ENCODE results near the gene IGSF1. TPM values are rescaled to one million over a fixed set of nuclear protein-coding genes. Genes with fewer than 3 reads are reported as not detected.
A peak's percentile ranks its signal among the peaks of the same experiment; 100 is the strongest.

The IGSF1 gene, protein sequence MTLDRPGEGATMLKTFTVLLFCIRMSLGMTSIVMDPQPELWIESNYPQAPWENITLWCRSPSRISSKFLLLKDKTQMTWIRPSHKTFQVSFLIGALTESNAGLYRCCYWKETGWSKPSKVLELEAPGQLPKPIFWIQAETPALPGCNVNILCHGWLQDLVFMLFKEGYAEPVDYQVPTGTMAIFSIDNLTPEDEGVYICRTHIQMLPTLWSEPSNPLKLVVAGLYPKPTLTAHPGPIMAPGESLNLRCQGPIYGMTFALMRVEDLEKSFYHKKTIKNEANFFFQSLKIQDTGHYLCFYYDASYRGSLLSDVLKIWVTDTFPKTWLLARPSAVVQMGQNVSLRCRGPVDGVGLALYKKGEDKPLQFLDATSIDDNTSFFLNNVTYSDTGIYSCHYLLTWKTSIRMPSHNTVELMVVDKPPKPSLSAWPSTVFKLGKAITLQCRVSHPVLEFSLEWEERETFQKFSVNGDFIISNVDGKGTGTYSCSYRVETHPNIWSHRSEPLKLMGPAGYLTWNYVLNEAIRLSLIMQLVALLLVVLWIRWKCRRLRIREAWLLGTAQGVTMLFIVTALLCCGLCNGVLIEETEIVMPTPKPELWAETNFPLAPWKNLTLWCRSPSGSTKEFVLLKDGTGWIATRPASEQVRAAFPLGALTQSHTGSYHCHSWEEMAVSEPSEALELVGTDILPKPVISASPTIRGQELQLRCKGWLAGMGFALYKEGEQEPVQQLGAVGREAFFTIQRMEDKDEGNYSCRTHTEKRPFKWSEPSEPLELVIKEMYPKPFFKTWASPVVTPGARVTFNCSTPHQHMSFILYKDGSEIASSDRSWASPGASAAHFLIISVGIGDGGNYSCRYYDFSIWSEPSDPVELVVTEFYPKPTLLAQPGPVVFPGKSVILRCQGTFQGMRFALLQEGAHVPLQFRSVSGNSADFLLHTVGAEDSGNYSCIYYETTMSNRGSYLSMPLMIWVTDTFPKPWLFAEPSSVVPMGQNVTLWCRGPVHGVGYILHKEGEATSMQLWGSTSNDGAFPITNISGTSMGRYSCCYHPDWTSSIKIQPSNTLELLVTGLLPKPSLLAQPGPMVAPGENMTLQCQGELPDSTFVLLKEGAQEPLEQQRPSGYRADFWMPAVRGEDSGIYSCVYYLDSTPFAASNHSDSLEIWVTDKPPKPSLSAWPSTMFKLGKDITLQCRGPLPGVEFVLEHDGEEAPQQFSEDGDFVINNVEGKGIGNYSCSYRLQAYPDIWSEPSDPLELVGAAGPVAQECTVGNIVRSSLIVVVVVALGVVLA (N-terminal part only)
- total RNA-seq (90.7 TPM), polyA plus RNA-seq (ENCODE audit: insufficient read depth in 1 of 8, insufficient read length in 8 of 8, low replicate concordance in 1 of 8) (10 to 100 TPM; 55.6 to 90.1 (median 74.8) TPM)
- long read RNA-seq, donor 1, partial matches to known transcripts: 17 of 18 reads
- long read RNA-seq, donor 1, other reads (novel, unspliced or antisense): 0 of 18 reads
- long read RNA-seq, donor 2, partial matches to known transcripts: 0 of 1 reads
- long read RNA-seq, donor 2, other reads (novel, unspliced or antisense): 0 of 1 reads
- long read RNA-seq, donor 3, partial matches to known transcripts: 57 of 58 reads
- long read RNA-seq, donor 3, other reads (novel, unspliced or antisense): 0 of 58 reads
- long read RNA-seq, donor 4, partial matches to known transcripts: 13 of 13 reads
- long read RNA-seq, donor 4, other reads (novel, unspliced or antisense): 0 of 13 reads
- long read RNA-seq, donor 5, full-length matches to known transcripts: 6 of 117 reads
- long read RNA-seq, donor 5, partial matches to known transcripts: 111 of 117 reads
- long read RNA-seq, donor 5, other reads (novel, unspliced or antisense): 0 of 117 reads
- long read RNA-seq, donor 6, full-length matches to known transcripts: 4 of 89 reads
- long read RNA-seq, donor 6, partial matches to known transcripts: 85 of 89 reads
- long read RNA-seq, donor 6, other reads (novel, unspliced or antisense): 0 of 89 reads
- long read RNA-seq, donor 7, partial matches to known transcripts: 45 of 48 reads
- long read RNA-seq, donor 7, other reads (novel, unspliced or antisense): 0 of 48 reads
- long read RNA-seq, donor 8, transcript IGSF1-203 (5 exons, 1,820 nt): major isoform, 6 of 36 reads
- long read RNA-seq, donor 8, partial matches to known transcripts: 30 of 36 reads
- long read RNA-seq, donor 8, other reads (novel, unspliced or antisense): 0 of 36 reads
- long read RNA-seq, donor 9, partial matches to known transcripts: 64 of 67 reads
- long read RNA-seq, donor 9, other reads (novel, unspliced or antisense): 0 of 67 reads
- long read RNA-seq, donor 10, full-length matches to known transcripts: 7 of 102 reads
- long read RNA-seq, donor 10, partial matches to known transcripts: 95 of 102 reads
- long read RNA-seq, donor 10, other reads (novel, unspliced or antisense): 0 of 102 reads
- long read RNA-seq, donor 11, transcript IGSF1-203 (5 exons, 1,820 nt): major isoform, 7 of 49 reads
- long read RNA-seq, donor 11, partial matches to known transcripts: 41 of 49 reads
- long read RNA-seq, donor 11, other reads (novel, unspliced or antisense): 0 of 49 reads

GRCh38 chrX:131288738-131289511, at the start of gene IGSF1:
TSS of gene IGSF1 (minus strand) at chrX:131289306. CDS start at chrX:131286674, 2,632 bp downstream.
- DNase-seq: peak; percentile 91
- Histone ChIP-seq H3K9me3 (replicated peaks; ENCODE audit: control insufficient read depth, low read depth, low read length) (no peaks in the 10 kb centered on the region), H3K27me3 (ENCODE audit: control insufficient read depth, insufficient read depth, low read length) (peaks cover 31% of the 10 kb centered on the region), H3K27ac (ENCODE audit: low read length) (peak within 1 kb of the TSS; percentile 13), H3K4me1 (ENCODE audit: control insufficient read depth, insufficient read depth, low read length) (peaks cover 6% of the 10 kb centered on the region), H3K36me3 (ENCODE audit: control insufficient read depth, insufficient read depth, low read length) (no peaks in the 10 kb centered on the region), H3K4me3 (ENCODE audit: low read length) (peak within 1 kb of the TSS; percentile 46)
- 31% methylated on average over 27 of the region's 32 CpGs for WGBS (ENCODE audit: insufficient coverage)

DNA sequence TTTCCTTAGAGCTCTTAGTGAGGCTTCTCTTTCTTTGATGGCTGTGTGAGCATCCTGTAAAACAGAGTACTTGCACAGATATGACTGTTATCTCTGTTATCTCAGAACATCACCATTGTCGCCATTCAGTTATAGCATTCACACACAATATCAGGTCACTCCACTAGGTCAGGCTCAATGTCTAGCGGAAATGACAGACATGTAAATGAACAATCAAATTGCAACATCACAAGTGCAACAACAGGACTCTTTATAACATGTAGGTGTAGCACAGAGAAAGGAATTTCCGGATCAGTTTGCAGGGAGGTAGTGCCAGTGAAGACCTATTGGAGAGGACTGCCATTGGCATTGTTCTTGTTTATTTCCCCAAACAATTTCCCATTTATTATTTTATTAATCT, 43.2 kb upstream of the IGSF1 start:
- no peaks in the 10 kb centered on the region for H3K9me3 ChIP-seq (replicated peaks; ENCODE audit: control insufficient read depth, low read depth, low read length)
- no peak overlapping the region for H3K27ac ChIP-seq (ENCODE audit: low read length)
- DNase-seq: no peak
- no peak overlapping the region for H3K4me3 ChIP-seq (ENCODE audit: low read length)
- H3K27me3 ChIP-seq (ENCODE audit: control insufficient read depth, insufficient read depth, low read length): peaks cover 2% of the 10 kb centered on the region
- 78% methylated on average over 1 of the region's 3 CpGs for WGBS (ENCODE audit: insufficient coverage)
- no peaks in the 10 kb centered on the region for H3K4me1 ChIP-seq (ENCODE audit: control insufficient read depth, insufficient read depth, low read length)
- no peaks in the 10 kb centered on the region for H3K36me3 ChIP-seq (ENCODE audit: control insufficient read depth, insufficient read depth, low read length)

DNA sequence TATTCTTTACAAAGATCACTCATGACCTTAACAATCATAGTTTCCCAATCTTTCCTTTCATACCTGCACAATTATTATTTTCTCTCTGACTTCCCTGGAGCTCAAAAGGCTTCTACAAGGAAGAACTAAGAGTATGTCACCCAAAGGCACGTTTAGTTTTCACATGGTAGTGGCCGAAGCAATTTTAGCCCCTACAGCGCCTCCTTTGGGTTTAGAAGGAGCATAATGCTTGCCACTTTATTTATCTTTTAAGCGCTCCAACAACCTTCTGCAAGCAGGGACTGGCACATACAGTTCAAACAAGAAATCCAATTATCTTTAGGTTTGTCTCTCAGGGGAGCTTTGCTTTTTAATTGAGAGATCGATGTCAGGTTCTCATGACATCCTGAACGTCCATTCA, 42.0 kb upstream of the IGSF1 start:
- Histone ChIP-seq H3K4me1 (ENCODE audit: control insufficient read depth, insufficient read depth, low read length) (no peaks in the 10 kb centered on the region), H3K27ac (ENCODE audit: low read length) (no peak overlapping the region)

DNA sequence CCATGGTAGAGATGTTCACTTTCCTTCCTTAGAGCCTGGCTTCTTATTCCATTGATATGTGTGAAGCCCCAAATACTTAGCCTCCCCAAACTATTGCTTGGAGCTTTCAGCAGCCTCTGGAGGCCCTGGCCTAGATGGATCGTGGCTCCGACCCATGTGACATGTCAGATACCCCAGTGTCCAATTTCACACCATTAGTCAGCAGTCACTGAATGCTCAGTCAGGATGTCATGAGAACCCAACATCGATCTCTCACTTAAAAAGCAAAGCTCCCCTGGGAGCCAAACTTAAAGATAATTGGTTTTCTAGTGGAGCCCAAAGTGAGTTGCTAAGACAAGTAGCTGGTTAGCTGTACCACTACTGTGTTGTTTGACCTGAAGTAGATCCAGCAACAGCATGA, 41.6 kb upstream of the IGSF1 start:
- Histone ChIP-seq H3K36me3 (ENCODE audit: control insufficient read depth, insufficient read depth, low read length) (no peaks in the 10 kb centered on the region), H3K27me3 (ENCODE audit: control insufficient read depth, insufficient read depth, low read length) (peaks cover 2% of the 10 kb centered on the region), H3K4me1 (ENCODE audit: control insufficient read depth, insufficient read depth, low read length) (no peaks in the 10 kb centered on the region), H3K9me3 (replicated peaks; ENCODE audit: control insufficient read depth, low read depth, low read length) (no peaks in the 10 kb centered on the region), H3K27ac (ENCODE audit: low read length) (no peak overlapping the region), H3K4me3 (ENCODE audit: low read length) (no peak overlapping the region)
- 53% methylated on average over 2 of the region's 3 CpGs for WGBS (ENCODE audit: insufficient coverage)
- no peak for DNase-seq

More for the DNA sequence above, 42.0 kb upstream of the IGSF1 start:
- Histone ChIP-seq H3K9me3 (replicated peaks; ENCODE audit: control insufficient read depth, low read depth, low read length) (no peaks in the 10 kb centered on the region), H3K4me3 (ENCODE audit: low read length) (no peak overlapping the region), H3K36me3 (ENCODE audit: control insufficient read depth, insufficient read depth, low read length) (no peaks in the 10 kb centered on the region), H3K27me3 (ENCODE audit: control insufficient read depth, insufficient read depth, low read length) (peaks cover 2% of the 10 kb centered on the region)
- 58% methylated on average over 5 of the region's 6 CpGs for WGBS (ENCODE audit: insufficient coverage)
- DNase-seq: no peak

DNA sequence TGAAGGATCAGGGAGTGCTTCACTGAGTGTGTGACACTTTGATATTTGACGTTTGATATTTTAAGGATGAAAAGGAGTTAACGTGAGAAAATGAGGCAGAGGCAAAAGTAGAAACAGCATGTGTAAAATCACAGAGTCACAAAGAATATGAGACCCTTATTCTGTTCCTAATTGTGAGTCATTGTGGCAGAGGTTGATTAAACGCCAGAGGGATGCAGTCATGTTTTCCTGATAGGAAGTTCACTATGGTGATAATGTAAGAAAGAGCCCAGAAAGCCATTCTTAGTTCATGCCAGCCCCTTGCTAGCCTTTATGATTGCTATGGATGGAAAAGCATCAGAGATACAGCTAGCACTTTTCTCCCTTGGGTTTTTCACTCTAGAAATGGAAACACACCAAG, 33.5 kb upstream of the IGSF1 start:
- H3K36me3 ChIP-seq (ENCODE audit: control insufficient read depth, insufficient read depth, low read length): no peaks in the 10 kb centered on the region
- DNase-seq: no peak
- WGBS (ENCODE audit: insufficient coverage): 43% methylated on average over 3 of the region's 3 CpGs
- H3K4me1 ChIP-seq (ENCODE audit: control insufficient read depth, insufficient read depth, low read length): no peaks in the 10 kb centered on the region
- H3K27ac ChIP-seq (ENCODE audit: low read length): no peak overlapping the region
- H3K4me3 ChIP-seq (ENCODE audit: low read length): no peak overlapping the region
- H3K27me3 ChIP-seq (ENCODE audit: control insufficient read depth, insufficient read depth, low read length): peaks cover 7% of the 10 kb centered on the region
- no peaks in the 10 kb centered on the region for H3K9me3 ChIP-seq (replicated peaks; ENCODE audit: control insufficient read depth, low read depth, low read length)

DNA sequence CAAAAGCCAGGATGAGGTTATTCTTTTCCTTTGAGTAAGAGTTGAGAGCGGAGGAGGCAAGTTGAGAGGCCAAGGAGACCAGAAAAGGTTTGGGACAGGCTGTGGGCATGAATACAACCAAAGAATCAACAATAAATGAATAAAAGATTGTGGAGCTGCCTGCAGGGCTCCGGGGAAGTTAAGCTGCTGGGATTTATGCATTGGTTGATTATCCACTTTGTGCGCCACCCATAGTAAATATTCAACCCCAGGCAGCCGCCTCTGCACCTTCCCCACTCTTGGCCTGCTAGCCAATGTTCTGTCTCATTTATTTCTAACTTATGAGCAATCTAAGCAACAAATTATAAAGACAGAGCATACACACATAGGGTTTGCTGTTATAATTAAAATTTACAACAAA, 28.2 kb upstream of the IGSF1 start:
- Histone ChIP-seq H3K9me3 (replicated peaks; ENCODE audit: control insufficient read depth, low read depth, low read length) (no peaks in the 10 kb centered on the region), H3K4me3 (ENCODE audit: low read length) (no peak overlapping the region), H3K27me3 (ENCODE audit: control insufficient read depth, insufficient read depth, low read length) (peaks cover 4% of the 10 kb centered on the region), H3K4me1 (ENCODE audit: control insufficient read depth, insufficient read depth, low read length) (no peaks in the 10 kb centered on the region), H3K27ac (ENCODE audit: low read length) (no peak overlapping the region), H3K36me3 (ENCODE audit: control insufficient read depth, insufficient read depth, low read length) (no peaks in the 10 kb centered on the region)
- no peak for DNase-seq
- no CpG with 5 or more reads among the region's 4 CpGs for WGBS (ENCODE audit: insufficient coverage)

GRCh38 chrX:131316260-131316659, 27.2 kb upstream of the IGSF1 start:
- Histone ChIP-seq H3K4me1 (ENCODE audit: control insufficient read depth, insufficient read depth, low read length) (no peaks in the 10 kb centered on the region), H3K4me3 (ENCODE audit: low read length) (no peak overlapping the region), H3K27ac (ENCODE audit: low read length) (no peak overlapping the region), H3K9me3 (replicated peaks; ENCODE audit: control insufficient read depth, low read depth, low read length) (no peaks in the 10 kb centered on the region), H3K36me3 (ENCODE audit: control insufficient read depth, insufficient read depth, low read length) (no peaks in the 10 kb centered on the region), H3K27me3 (ENCODE audit: control insufficient read depth, insufficient read depth, low read length) (peaks cover 4% of the 10 kb centered on the region)
- DNase-seq: no peak
- WGBS (ENCODE audit: insufficient coverage): no CpG with 5 or more reads among the region's 1 CpG

DNA sequence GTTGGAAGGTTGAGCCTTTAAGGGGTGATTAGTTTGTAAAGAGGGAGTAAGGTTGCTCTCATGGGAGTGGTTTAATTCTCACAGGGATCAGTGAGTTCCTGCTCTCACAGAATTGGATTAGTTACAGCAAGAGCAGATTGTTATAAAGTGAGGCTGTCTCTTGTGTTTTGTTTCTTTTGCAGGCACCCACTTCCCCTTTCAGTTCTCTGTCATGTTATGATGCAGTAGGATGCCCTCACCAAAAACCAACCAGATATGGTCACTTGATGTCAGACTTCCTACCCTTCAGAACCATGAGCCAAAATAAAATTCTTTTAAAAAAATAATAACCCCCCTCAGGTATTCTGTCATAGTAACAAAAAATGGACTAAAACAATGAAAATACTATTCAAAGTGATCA, 19.9 kb upstream of the IGSF1 start:
- H3K4me1 ChIP-seq (ENCODE audit: control insufficient read depth, insufficient read depth, low read length): no peaks in the 10 kb centered on the region
- no peak overlapping the region for H3K4me3 ChIP-seq (ENCODE audit: low read length)
- no peak overlapping the region for H3K27ac ChIP-seq (ENCODE audit: low read length)
- no peaks in the 10 kb centered on the region for H3K27me3 ChIP-seq (ENCODE audit: control insufficient read depth, insufficient read depth, low read length)
- H3K9me3 ChIP-seq (replicated peaks; ENCODE audit: control insufficient read depth, low read depth, low read length): no peaks in the 10 kb centered on the region
- no peak for DNase-seq
- no peaks in the 10 kb centered on the region for H3K36me3 ChIP-seq (ENCODE audit: control insufficient read depth, insufficient read depth, low read length)

All from muscle of leg (tissue), 16 donors.